ENCODE data around the gene DNM1. TPM values are rescaled to one million over a fixed set of nuclear protein-coding genes. Genes with fewer than 3 reads are reported as not detected.
A peak's percentile ranks its signal among the peaks of the same experiment; 100 is the strongest.

DNM1 gene
- total RNA-seq (ENCODE audit: low replicate concordance), result 16.3 and 112 TPM in 2 replicates
- long read RNA-seq, partial matches to known transcripts, result 1 of 4 reads
- long read RNA-seq, other reads (novel, unspliced or antisense), result 3 of 4 reads

- peak within 1 kb of the TSS; percentile 76 for H3K27ac Mint-ChIP-seq
- H3K9me3 Mint-ChIP-seq, result no peaks in the 10 kb centered on the region
- H3K4me3 Mint-ChIP-seq, result peak within 1 kb of the TSS; percentile 88
- H3K4me1 Mint-ChIP-seq (ENCODE audit: unreplicated experiment), result peaks cover 27% of the 10 kb centered on the region
- peak; percentile 81 for DNase-seq (ENCODE audit: extremely low spot score, unreplicated experiment)
- peaks cover 3% of the 10 kb centered on the region for H3K27me3 Mint-ChIP-seq
- TF ChIP-seq CTCF (conservative IDR thresholded peaks at IDR 0.05), result peak; percentile 96
- no peaks in the 10 kb centered on the region for H3K36me3 Mint-ChIP-seq
Measured at GRCh38 chr9:128203024-128203706, at the start of gene DNM1. Gene DNM1 (plus strand): TSS chr9:128203379. CDS start chr9:128203471, 92 bp downstream.

- Mint-ChIP-seq H3K4me1 (ENCODE audit: unreplicated experiment) (peaks cover 11% of the 10 kb centered on the region), H3K27me3 (no peaks in the 10 kb centered on the region), H3K36me3 (no peaks in the 10 kb centered on the region), H3K9me3 (no peaks in the 10 kb centered on the region), H3K4me3 (no peak overlapping the region), H3K27ac (no peak overlapping the region)
- no peak for TF ChIP-seq CTCF (conservative IDR thresholded peaks at IDR 0.05)
- DNase-seq (ENCODE audit: extremely low spot score, unreplicated experiment), result no peak
Measured at GRCh38 chr9:128153947-128154695, 49.1 kb upstream of the DNM1 start.

GRCh38 chr9:128155736-128156500, 47.3 kb upstream of the DNM1 start:
- DNase-seq (ENCODE audit: extremely low spot score, unreplicated experiment), result no peak
- H3K27ac Mint-ChIP-seq, result no peak overlapping the region
- no peaks in the 10 kb centered on the region for H3K27me3 Mint-ChIP-seq
- H3K36me3 Mint-ChIP-seq, result no peaks in the 10 kb centered on the region
- TF ChIP-seq CTCF (conservative IDR thresholded peaks at IDR 0.05), result no peak
- peaks cover 5% of the 10 kb centered on the region for H3K4me1 Mint-ChIP-seq (ENCODE audit: unreplicated experiment)
- H3K9me3 Mint-ChIP-seq, result no peaks in the 10 kb centered on the region
- H3K4me3 Mint-ChIP-seq, result no peak overlapping the region

GRCh38 chr9:128159522-128159783, 43.7 kb upstream of the DNM1 start:
- H3K27ac Mint-ChIP-seq, result peak overlapping the region; percentile 66
- H3K4me3 Mint-ChIP-seq, result peak overlapping the region; percentile 80

More at GRCh38 chr9:128159522-128159783, 43.7 kb upstream of the DNM1 start:
- Mint-ChIP-seq H3K36me3 (peaks cover 6% of the 10 kb centered on the region), H3K4me1 (ENCODE audit: unreplicated experiment) (peaks cover 16% of the 10 kb centered on the region), H3K27me3 (no peaks in the 10 kb centered on the region), H3K9me3 (no peaks in the 10 kb centered on the region)
- TF ChIP-seq CTCF (conservative IDR thresholded peaks at IDR 0.05), result no peak
- no peak for DNase-seq (ENCODE audit: extremely low spot score, unreplicated experiment)
